ENCODE data around the gene PAPPA2.
"Not testable (repeated sequence)": the region's sequence is repeated elsewhere in the genome, so short reads cannot be mapped to it uniquely, and the experiment has no call there.

Gene PAPPA2, protein sequence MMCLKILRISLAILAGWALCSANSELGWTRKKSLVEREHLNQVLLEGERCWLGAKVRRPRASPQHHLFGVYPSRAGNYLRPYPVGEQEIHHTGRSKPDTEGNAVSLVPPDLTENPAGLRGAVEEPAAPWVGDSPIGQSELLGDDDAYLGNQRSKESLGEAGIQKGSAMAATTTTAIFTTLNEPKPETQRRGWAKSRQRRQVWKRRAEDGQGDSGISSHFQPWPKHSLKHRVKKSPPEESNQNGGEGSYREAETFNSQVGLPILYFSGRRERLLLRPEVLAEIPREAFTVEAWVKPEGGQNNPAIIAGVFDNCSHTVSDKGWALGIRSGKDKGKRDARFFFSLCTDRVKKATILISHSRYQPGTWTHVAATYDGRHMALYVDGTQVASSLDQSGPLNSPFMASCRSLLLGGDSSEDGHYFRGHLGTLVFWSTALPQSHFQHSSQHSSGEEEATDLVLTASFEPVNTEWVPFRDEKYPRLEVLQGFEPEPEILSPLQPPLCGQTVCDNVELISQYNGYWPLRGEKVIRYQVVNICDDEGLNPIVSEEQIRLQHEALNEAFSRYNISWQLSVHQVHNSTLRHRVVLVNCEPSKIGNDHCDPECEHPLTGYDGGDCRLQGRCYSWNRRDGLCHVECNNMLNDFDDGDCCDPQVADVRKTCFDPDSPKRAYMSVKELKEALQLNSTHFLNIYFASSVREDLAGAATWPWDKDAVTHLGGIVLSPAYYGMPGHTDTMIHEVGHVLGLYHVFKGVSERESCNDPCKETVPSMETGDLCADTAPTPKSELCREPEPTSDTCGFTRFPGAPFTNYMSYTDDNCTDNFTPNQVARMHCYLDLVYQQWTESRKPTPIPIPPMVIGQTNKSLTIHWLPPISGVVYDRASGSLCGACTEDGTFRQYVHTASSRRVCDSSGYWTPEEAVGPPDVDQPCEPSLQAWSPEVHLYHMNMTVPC (N-terminal part only)

DNA sequence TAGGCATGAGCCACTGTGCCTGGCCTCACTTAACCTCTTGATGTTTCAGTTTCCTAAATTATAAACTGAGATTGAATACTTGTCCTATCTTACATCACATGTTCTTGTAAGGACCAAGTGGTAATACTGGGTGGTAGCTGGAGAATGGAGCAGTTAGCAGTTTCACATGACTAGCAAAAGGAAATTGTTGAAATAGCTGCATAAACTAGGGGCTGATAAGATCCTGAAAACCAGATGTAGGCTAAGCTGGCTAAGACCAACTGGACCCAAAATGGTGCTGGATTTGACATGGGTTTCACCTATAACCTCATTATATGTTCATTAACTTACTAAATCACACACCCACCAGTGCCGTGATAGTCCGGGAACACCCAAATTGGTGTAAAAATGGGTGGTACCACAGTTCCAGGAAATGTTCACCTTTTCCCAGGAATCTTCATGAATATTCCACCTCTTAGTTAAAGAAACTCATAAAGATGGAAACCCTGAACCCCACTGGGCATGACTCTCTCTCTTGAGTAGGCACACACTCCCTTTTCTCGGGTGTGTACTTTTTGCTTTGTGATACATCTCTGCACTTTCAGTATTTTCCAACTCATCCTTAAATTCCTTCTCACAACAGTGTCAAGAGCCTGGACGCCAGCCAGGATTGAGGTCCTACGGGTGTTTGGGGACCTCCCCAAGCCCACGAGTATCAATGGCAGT is at the start of gene PAPPA2:
Gene PAPPA2, plus strand, starts transcription at position 502 of the 705 bp plus-strand sequence. CDS start 93,148 bp downstream, outside the sequence.
- DNase-seq (ENCODE audit: low read depth in 2 of 3, low spot score in 1 of 3): no peak

DNA sequence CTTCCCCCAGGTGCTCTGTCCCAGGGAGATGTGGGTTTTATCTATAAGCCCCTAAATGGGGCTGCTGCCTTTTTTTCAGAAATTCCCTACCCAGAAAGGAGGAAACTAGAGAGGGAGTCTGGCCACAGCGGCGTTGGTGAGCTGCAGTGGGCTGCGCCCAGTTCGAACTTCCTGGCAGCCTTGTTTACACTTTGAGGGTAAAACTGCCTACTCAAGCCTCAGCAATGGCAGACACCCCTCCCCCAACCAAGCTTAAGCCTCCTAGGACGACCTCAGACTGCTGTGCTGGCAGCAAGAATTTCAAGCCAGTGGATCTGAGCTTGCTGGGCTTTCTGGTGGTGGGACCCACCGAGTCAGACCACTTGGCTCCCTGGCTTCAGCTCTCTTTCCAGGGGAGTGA is 46.2 kb upstream of the PAPPA2 start:
- no peak for DNase-seq (ENCODE audit: low read depth in 2 of 3, low spot score in 1 of 3)

DNA sequence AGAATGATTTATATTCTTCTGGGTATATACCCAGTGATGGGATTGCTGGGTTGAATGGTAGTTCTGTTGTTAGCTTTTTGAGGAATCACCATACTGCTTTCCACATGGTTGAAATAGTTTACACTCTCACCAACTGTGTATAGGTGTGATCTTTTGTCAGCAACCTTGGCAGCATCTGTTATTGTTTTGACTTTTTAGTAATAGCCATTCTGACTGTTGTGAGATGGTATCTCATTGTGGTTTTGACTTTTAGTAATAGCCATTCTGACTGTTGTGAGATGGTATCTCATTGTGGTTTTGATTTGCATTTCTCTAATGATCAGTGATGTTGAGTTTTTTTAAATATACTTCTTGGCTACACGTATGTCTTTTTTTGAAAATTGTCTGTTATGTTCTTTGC is 43.4 kb upstream of the PAPPA2 start:
- not testable (repeated sequence) for DNase-seq (ENCODE audit: low read depth in 2 of 3, low spot score in 1 of 3)

DNA sequence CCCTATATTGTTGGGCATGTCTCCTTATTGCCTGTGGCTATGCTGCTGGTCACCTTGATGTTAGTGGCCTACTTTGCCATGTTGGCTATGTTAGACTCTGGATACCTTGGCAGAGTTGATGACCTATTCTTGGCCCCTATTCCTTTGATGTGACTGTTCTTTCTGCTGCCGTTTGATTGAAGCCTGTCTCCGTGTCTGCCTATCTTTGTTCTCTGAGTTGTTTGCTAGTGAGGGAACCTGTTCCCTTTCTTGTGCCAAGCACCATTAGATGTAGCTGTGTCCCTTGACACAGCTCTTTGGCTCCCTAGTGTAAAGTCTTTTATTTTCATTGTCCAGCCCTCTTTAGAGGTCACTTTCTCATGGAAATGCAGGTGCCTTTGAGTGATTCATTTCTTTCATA is 28.7 kb upstream of the PAPPA2 start:
- no peak for DNase-seq (ENCODE audit: low read depth in 2 of 3, low spot score in 1 of 3)

GRCh38 chr1:176436251-176436650 is 26.7 kb upstream of the PAPPA2 start:
- DNase-seq (ENCODE audit: low read depth in 2 of 3, low spot score in 1 of 3): no peak

DNA sequence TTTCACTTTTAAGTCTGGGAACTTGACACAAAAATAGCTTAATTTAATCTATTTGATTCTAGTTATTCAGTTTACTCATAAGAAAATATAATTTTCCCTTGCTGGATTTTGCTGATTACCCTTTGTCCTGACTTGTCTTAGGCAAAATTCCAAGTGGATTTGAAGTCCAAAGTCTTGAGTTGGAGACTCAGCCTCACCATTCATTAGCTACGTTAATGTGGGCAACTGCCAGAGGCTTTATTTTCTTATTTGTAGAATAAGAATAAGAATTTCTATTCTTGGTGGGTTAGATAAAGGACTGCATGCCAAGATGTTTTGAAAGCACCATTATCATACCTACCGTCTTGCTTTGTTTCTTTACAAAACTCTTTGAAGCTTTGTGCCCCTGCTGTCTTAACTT is 22.8 kb upstream of the PAPPA2 start:
- no peak for DNase-seq (ENCODE audit: low read depth in 2 of 3, low spot score in 1 of 3)

- no peak for DNase-seq (ENCODE audit: low read depth in 2 of 3, low spot score in 1 of 3)
These were observed 18.7 kb upstream of the PAPPA2 start for GRCh38 chr1:176444286-176444685.

DNA sequence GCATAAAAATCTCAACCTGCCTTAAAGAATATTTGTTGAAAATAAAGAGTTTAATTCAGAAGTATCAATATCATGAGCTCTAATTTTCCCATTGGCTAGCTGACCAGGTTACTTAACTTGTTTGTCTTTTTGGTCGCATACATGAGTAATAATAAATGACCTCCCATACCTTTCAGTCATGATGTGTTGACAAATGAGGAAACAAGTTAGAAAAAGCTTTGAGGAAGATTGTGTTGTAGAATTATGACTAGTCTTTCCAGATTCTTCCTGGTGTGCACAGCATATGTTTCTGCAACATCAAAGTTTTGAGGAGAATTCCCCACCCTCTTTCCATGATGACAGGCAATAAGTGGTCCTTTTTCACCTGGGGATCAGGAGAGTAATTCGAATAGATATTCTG is 17.6 kb upstream of the PAPPA2 start:
- DNase-seq (ENCODE audit: low read depth in 2 of 3, low spot score in 1 of 3): no peak

DNA sequence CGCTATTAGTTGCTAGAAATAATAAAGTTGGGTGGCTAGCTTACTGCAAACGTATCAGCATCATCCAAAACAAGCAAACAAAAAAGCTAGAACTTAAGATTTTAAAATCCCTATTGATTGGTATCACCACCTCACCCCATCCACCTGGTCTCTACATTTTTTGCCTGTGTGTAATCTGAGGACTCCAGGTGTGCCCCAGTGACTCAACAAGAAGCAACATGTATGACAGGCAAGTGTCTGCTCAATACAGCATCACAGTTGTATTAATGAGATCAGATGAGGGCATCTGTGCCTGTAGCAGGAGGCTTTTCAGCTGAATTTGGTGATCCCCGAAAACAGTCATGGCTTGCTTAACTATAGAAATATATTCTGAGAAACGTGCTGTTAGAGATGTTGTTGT is 14.6 kb upstream of the PAPPA2 start:
- DNase-seq (ENCODE audit: low read depth in 2 of 3, low spot score in 1 of 3): no peak

DNA sequence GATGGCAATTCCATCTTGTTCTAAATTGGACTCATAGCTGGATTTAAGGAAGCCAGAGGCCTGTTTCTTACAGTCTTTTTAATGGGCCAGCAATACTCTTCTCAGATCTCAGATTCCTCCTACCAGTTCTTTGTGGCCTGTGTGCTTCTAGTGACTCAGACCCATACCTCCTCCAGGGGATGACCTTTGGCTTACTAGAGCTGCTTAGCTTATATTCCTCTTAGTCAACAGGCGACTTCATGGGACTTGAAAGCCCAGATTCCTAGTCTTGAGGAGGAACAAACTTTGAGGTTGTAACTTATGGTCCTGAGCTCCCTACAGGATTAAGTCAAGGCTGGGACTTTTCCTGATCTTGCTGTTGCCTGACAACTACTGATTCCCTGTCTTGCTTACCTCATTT is 12.4 kb upstream of the PAPPA2 start:
- DNase-seq (ENCODE audit: low read depth in 2 of 3, low spot score in 1 of 3): no peak

DNA sequence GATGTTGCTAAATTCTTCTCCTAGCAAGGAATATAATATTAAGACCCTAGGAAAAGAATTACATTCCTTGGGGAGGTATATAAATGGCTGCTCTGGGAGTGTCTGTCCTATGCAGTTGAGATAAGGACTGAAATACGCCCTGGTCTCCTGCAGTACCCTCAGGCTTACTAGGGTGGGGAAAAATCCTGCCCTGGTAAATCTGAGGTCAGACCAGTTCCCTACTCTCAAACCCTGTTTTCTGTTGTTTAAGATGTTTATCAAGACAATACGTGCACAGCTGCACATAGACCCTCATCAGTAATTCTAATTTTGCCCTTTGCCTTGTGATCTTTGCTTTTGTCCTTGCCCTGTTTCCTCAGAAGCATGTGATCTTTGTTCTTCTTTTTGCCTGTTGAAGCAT is 11.2 kb upstream of the PAPPA2 start:
- DNase-seq (ENCODE audit: low read depth in 2 of 3, low spot score in 1 of 3): not testable (repeated sequence)

- DNase-seq (ENCODE audit: low read depth in 2 of 3, low spot score in 1 of 3): no peak
These were observed 6.2 kb upstream of the PAPPA2 start for GRCh38 chr1:176456795-176457194.

- no peak for DNase-seq (ENCODE audit: low read depth in 2 of 3, low spot score in 1 of 3)
These were observed 2.2 kb upstream of the PAPPA2 start for GRCh38 chr1:176460544-176461336.

- no peak for DNase-seq (ENCODE audit: low read depth in 2 of 3, low spot score in 1 of 3)
These were observed 1.4 kb upstream of the PAPPA2 start for GRCh38 chr1:176461576-176461975.

GRCh38 chr1:176466514-176466913 is 3.5 kb downstream of the PAPPA2 start:
- DNase-seq (ENCODE audit: low read depth in 2 of 3, low spot score in 1 of 3): no peak

- no peak for DNase-seq (ENCODE audit: low read depth in 2 of 3, low spot score in 1 of 3)
These were observed 6.6 kb downstream of the PAPPA2 start for GRCh38 chr1:176469450-176470010.

- DNase-seq (ENCODE audit: low read depth in 2 of 3, low spot score in 1 of 3): no peak
These were observed 8.6 kb downstream of the PAPPA2 start for GRCh38 chr1:176471338-176472121.

GRCh38 chr1:176479971-176480370 is 17.0 kb downstream of the PAPPA2 start:
- DNase-seq (ENCODE audit: low read depth in 2 of 3, low spot score in 1 of 3): no peak

DNA sequence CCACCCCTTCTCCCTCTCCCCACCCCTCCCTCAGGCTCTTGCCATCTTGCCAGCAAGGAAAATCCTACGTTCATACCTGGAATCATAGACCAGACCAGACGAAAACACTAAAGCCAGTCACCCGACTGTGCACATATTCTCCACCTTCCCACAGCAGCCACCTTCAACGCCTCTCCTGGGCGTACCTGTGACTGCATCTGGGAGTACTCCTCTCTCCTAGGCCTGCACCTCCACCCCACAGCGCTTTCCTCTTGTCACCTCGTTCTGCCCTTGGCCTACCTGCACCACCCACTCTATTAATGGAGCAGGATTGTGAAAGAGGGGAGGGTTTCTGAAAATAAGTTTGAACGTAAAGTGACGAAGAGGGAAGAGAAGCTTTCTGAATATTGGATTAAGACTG is 17.8 kb downstream of the PAPPA2 start:
- no peak for DNase-seq (ENCODE audit: low read depth in 2 of 3, low spot score in 1 of 3)

GRCh38 chr1:176485083-176485482 is 22.1 kb downstream of the PAPPA2 start:
- no peak for DNase-seq (ENCODE audit: low read depth in 2 of 3, low spot score in 1 of 3)
